ENCODE measurements around the gene MRM2.

The MRM2 gene

DNA sequence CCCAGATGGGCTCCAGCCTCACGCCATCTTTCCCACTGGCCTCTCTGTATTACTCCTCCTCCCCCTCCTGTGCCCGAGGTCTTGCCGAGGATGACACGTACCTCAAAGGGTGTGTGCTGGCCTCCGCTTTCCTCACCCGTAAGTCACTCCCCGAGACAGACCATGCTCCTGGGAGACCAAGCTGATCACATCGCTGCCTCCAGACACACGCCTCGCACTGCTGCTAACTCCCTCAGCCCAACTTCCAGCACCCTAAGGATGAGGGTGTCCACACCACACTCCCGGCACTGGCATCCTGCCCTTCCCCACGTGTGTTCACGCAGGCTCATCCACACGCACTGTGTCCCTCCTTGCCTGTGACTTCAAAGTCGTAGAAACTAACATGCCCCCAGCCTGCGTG is 33.3 kb downstream of the MRM2 start:
- DNase-seq (ENCODE audit: low read depth): no peak
- H3K4me3 ChIP-seq (ENCODE audit: low read length): no peak overlapping the region
- TF ChIP-seq, protein P1, sequence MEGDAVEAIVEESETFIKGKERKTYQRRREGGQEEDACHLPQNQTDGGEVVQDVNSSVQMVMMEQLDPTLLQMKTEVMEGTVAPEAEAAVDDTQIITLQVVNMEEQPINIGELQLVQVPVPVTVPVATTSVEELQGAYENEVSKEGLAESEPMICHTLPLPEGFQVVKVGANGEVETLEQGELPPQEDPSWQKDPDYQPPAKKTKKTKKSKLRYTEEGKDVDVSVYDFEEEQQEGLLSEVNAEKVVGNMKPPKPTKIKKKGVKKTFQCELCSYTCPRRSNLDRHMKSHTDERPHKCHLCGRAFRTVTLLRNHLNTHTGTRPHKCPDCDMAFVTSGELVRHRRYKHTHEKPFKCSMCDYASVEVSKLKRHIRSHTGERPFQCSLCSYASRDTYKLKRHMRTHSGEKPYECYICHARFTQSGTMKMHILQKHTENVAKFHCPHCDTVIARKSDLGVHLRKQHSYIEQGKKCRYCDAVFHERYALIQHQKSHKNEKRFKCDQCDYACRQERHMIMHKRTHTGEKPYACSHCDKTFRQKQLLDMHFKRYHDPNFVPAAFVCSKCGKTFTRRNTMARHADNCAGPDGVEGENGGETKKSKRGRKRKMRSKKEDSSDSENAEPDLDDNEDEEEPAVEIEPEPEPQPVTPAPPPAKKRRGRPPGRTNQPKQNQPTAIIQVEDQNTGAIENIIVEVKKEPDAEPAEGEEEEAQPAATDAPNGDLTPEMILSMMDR (IDR thresholded peaks at IDR 0.05; ENCODE audit: insufficient read depth, low read depth, low read length, missing control alignments): no peak

DNA sequence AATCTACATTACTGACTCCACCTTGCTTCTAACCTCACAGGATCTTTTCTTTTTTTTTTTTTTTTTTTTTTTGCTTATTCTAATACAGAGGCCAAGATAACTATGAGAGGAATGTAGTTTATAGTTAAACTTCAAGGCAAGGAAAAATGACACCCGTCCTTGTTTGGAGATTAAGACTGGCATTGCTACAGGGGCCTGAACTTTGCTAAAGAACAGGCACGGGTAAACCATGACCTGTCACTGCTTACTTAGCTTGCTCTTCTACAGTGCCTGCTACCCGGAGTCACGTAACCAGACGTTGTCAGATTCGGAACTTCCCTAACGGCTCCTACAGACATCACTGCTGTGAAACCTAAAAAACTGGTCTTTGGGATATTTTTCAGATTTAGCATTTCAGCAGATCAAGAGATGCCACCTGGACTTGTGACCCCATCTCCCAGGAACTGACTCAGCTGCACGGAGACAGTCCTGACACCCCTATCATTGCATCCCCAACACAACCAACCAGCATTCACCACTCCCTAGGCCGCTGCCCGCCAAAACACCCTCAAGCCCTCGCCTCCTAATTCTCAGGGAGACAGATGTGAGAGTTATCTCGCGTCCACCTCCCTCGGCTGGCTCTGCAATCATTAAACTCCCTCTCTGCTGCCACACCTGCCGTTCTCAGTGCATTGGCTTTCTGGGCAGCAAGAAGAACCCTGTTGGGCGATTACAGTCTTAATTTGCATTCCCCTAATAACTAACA is 36.8 kb downstream of the MRM2 start:
- TF ChIP-seq, protein P1 (IDR thresholded peaks at IDR 0.05; ENCODE audit: insufficient read depth, low read depth, low read length, missing control alignments): no peak
- DNase-seq (ENCODE audit: low read depth): no peak
- no peak overlapping the region for H3K4me3 ChIP-seq (ENCODE audit: low read length)

DNA sequence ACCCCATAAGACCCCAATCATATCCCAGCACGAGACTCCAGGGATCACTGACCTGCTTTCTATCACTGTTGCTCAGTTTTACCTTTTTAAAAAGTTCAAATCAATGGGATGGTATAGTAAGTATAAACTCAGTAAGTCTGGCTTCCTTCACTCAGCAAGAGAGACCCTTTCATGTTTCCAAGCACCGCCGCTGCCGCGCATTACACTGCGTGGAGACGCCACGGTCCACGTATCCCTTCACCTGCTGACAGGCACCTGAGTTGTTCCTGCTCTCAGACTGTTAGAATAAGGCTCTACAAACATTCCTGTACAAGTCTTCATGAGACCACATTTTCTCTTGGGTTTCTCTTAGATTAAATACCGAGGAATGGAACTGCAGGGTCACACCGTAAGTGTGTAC is 37.6 kb downstream of the MRM2 start:
- DNase-seq (ENCODE audit: low read depth): no peak
- TF ChIP-seq, protein P1 (IDR thresholded peaks at IDR 0.05; ENCODE audit: insufficient read depth, low read depth, low read length, missing control alignments): no peak
- no peak overlapping the region for H3K4me3 ChIP-seq (ENCODE audit: low read length)

DNA sequence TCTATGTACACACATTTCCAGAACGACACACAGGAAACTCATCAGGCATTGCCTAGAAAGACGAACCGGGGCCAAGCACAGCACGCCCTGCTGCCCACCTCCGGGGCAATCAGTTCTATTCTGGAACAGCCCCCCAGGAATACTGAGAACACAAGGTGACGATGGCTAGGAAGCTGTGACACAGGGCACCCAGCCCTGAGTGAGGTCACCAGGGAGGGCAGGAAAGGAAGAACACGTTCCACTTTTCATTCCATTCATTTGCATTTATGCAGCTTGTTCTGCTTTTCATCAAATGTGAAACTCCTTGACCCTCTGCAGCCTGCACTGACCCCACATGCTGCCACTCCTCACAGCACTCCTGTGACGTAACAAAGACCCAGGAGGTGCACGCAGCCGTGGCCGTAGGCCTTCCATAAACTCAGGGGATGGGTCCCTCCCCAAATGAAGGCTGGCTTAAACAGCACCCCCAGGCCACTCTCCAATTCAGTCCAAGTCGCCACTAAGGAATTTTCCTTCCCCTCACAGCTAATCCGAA is 38.2 kb downstream of the MRM2 start:
- DNase-seq (ENCODE audit: low read depth): no peak
- TF ChIP-seq, protein P1 (IDR thresholded peaks at IDR 0.05; ENCODE audit: insufficient read depth, low read depth, low read length, missing control alignments): no peak
- H3K4me3 ChIP-seq (ENCODE audit: low read length): no peak overlapping the region

DNA sequence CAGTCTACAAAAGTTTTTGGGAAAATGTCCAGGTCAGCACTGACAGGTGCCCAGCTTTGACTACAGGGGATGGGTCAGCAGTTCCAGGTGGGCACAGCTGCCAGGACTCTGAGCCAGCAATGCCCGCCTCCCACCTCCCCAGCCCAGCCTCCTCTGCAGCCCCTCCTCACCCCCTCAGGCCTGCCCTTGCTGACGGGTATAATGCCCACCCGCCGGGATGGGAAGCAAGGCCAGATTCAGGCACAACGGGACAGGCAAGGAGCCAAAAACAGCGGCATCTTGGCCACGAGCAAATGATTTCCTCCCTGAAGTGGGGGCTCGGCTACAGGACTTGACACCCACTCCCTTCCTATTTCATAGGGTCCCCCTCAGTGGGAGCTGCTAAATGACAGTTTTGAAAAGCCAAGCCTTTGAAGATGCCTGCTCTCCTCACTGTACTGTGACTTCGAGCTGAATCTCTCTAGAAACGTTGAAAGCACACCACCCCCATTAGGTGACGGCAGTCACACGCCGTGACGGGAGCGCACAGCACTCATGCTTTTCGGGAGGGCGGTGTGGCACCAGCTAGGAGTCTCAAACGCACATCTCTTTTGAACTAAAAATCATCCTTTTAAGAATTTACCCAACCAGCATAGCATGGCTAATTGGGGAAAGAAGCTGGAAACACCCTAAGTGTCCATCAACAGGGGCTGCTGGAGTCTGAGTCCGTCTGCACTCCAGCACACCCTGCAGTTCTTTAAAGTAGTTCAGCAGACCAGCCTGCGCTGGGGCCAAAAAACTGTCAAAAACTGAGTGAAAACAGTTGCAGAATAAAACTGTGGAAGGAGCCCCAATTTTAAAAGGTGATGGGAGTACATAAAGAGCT is 38.9 kb downstream of the MRM2 start:
- H3K4me3 ChIP-seq (ENCODE audit: low read length): no peak overlapping the region
- no peak for DNase-seq (ENCODE audit: low read depth)
- TF ChIP-seq, protein P1 (IDR thresholded peaks at IDR 0.05; ENCODE audit: insufficient read depth, low read depth, low read length, missing control alignments): no peak

DNA sequence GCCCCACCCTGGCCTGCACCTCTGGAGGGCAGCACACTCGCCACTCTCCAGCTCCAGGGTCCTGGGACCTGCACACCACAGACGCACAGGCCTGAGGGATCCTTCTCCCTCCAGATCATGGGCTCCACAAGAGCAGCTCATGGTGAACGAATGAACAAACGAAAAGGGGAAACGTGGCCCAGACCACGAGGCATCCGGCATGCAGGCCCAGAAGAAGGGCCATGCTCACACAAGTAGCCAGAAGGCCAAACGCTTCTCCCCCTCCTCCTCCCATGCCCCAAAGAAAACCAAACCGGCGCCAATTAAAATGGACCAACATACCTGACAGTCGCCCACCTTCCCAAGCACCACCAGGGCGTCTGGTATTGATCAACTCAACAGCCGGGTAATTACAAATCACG is 39.6 kb downstream of the MRM2 start:
- no peak for DNase-seq (ENCODE audit: low read depth)
- TF ChIP-seq, protein P1 (IDR thresholded peaks at IDR 0.05; ENCODE audit: insufficient read depth, low read depth, low read length, missing control alignments): no peak
- H3K4me3 ChIP-seq (ENCODE audit: low read length): no peak overlapping the region
